G401 (cell line): ENCODE data around the gene PCDHA12. TPM values are rescaled to one million over a fixed set of nuclear protein-coding genes. Genes with fewer than 3 reads are reported as not detected.
"Not testable (repeated sequence)": the region's sequence is repeated elsewhere in the genome, so short reads cannot be mapped to it uniquely, and the experiment has no call there.

ENCODE experiments used
- DNase-seq: peaks from one replicate; pipeline ENCODE4 v3.0.0-alpha.2; 2015; ENCODE audit warnings: low spot score
- in situ Hi-C: cut with HindIII; loops from 2 replicates; pipeline ENCODE4 v1.10.0; 2016; ENCODE audit warnings: low sequenced_read_pairs, mixed read lengths
- total RNA-seq: library from RNA; depleted of rRNA; stranded (reverse); fragments of >200 nt; shearing (Covaris generic); gene quantifications from 2 replicates; pipeline ENCODE4 v1.2.3, GENCODE V29; 2014

The PCDHA12 gene
- total RNA-seq, 1 experiment from 2014 or later, result 8.2 TPM

DNA sequence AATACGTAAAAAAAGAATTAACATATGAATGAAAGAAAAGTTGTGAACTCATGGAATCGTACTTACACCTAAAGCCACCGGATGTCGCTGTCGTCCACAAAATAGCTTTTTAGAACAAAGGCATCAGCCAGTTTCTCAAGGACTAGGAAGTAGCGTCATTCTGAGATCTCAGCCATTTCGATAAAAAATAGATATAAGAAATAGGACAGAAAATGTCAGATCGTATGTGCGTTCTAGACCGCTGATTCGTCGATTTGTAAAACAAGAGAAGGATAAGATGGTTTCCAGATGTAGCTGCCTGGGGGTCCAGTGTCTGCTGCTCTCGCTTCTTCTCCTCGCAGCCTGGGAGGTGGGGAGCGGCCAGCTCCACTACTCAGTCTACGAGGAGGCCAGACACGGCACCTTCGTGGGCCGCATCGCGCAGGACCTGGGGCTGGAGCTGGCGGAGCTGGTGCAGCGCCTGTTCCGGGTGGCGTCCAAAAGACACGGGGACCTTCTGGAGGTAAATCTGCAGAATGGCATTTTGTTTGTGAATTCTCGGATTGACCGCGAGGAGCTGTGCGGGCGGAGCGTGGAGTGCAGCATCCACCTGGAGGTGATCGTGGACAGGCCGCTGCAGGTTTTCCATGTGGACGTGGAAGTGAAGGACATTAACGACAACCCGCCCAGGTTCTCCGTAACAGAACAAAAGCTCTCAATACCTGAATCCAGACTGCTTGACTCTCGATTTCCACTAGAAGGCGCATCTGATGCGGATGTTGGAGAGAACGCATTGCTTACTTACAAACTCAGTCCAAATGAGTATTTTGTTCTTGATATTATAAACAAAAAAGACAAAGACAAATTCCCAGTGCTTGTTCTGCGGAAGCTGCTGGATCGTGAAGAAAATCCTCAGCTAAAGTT lies 19.1 kb upstream of the PCDHA12 start, which contains the start of gene PCDHA10:
Gene PCDHA10, plus strand, starts transcription at position 126 of the 903 bp plus-strand sequence. Its CDS starts 152 bp downstream, at position 278.
- peak; percentile 25 for DNase-seq
- in situ Hi-C loops, result no loop called here

DNA sequence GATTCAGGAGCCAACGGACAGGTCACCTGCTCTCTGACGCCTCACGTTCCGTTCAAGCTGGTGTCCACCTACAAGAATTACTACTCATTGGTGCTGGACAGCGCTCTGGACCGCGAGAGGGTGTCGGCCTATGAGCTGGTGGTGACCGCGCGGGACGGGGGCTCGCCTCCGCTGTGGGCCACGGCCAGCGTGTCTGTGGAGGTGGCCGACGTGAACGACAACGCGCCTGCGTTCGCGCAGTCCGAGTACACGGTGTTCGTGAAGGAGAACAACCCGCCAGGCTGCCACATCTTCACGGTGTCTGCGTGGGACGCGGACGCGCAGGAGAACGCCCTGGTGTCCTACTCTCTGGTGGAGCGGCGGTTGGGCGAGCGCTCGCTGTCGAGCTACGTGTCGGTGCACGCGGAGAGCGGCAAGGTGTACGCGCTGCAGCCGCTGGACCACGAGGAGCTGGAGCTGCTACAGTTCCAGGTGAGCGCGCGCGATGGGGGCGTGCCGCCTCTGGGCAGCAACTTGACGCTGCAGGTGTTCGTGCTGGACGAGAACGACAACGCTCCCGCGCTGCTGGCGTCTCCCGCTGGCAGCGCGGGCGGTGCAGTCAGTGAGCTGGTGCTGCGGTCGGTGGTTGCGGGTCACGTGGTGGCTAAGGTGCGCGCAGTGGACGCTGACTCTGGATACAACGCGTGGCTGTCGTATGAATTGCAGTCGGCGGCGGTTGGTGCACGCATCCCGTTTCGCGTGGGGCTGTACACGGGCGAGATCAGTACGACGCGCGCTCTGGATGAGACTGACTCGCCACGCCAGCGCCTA lies 17.7 kb upstream of the PCDHA12 start:
- DNase-seq, result no peak
- in situ Hi-C loops, result no loop called here

DNA sequence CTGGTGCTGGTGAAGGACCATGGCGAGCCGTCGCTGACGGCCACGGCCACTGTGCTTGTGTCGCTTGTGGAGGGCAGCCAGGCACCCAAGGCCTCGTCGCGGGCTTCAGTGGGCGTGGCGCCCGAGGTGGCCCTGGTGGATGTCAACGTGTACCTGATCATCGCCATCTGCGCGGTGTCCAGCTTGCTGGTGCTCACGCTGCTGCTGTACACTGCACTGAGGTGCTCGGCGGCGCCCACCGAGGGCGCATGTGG lies 17.2 kb upstream of the PCDHA12 start:
- in situ Hi-C loops, result no loop called here
- no peak for DNase-seq

DNA sequence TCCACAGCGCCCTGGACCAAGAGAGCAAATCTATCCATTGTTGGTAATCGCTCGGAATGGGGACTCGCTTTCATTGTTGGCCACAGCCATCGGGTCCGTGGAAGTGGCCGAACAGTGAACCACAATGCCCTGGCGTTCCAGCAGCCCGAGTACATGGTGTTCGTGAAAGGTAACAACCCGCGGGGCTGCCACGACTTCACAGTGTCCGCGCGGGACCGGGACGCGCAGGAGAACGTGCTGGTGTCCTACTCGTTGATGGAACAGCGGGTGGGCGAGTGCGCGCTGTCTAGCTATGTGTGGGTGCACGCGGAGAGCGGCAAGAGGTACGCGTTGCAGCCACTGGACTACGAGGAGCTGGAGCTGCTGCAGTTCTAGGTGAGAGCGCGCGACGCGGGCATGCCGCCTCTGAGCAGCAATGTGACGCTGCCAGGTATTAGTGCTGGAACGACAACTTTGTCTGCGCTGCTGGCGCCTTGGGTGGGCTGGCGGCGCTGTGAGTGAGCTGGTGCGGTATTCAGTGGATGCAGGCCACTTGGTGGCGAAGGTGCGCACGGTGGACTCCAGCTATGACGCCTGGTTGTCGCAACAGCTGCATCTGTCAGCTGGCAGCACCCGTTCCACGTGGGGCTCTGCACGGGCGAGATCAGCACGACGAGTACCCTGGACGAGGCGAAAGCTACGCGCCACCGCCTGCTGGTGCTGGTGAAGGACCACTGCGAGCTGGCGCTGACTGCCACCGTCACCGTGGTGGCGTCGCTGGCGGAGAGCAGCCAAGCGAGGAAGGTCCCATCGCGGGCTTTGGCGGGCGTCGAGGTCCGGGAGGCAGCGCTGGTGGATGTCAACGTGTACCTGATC lies 12.4 kb upstream of the PCDHA12 start:
- in situ Hi-C loops, result no loop called here

DNA sequence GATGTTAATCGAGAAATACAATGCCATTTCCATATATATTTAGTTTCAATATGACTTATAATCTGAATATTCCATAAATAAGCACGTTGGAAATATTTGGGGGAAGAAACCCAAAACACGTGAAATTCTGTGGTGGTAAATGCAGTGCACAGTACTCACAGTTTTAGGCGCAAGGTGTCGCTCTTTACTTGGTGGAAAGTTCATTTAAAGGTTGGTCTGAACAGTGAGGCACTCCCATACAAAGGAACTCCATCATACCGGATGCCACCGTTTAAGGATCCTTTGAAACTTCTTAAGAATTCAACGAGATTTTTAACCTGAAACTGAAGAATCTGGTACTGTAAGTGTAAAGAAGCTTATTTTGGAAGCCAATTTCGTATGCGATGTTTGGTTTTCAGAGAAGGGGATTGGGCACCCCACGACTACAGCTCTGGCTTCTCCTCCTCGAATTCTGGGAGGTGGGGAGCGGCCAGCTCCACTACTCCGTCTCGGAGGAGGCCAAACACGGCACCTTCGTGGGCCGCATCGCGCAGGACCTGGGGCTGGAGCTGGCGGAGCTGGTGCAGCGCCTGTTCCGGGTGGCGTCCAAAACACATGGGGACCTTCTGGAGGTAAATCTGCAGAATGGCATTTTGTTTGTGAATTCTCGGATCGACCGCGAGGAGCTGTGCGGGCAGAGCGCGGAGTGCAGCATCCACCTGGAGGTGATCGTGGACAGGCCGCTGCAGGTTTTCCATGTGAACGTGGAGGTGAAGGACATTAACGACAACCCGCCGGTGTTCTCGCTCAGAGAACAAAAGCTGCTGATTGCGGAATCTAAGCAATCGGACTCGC lies 6.2 kb upstream of the PCDHA12 start, which contains the start of gene PCDHA11:
Gene PCDHA11, plus strand, starts transcription at position 237 of the 834 bp plus-strand sequence. Its CDS starts 147 bp downstream, at position 384.
- in situ Hi-C loops, result no loop called here
- DNase-seq, result peak; percentile 81

More for the DNA sequence above, 12.4 kb upstream of the PCDHA12 start:
- DNase-seq, result no peak

DNA sequence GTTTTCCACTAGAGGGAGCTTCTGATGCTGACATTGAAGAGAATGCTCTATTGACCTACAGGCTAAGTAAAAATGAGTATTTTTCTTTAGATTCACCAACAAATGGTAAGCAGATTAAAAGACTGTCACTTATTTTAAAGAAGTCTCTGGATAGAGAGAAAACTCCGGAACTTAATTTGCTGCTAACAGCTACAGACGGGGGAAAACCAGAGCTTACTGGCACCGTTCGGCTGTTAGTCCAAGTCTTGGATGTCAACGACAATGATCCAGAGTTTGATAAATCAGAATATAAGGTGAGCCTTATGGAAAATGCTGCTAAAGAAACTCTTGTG lies 5.6 kb upstream of the PCDHA12 start:
- in situ Hi-C loops, result no loop called here
- DNase-seq, result no peak

DNA sequence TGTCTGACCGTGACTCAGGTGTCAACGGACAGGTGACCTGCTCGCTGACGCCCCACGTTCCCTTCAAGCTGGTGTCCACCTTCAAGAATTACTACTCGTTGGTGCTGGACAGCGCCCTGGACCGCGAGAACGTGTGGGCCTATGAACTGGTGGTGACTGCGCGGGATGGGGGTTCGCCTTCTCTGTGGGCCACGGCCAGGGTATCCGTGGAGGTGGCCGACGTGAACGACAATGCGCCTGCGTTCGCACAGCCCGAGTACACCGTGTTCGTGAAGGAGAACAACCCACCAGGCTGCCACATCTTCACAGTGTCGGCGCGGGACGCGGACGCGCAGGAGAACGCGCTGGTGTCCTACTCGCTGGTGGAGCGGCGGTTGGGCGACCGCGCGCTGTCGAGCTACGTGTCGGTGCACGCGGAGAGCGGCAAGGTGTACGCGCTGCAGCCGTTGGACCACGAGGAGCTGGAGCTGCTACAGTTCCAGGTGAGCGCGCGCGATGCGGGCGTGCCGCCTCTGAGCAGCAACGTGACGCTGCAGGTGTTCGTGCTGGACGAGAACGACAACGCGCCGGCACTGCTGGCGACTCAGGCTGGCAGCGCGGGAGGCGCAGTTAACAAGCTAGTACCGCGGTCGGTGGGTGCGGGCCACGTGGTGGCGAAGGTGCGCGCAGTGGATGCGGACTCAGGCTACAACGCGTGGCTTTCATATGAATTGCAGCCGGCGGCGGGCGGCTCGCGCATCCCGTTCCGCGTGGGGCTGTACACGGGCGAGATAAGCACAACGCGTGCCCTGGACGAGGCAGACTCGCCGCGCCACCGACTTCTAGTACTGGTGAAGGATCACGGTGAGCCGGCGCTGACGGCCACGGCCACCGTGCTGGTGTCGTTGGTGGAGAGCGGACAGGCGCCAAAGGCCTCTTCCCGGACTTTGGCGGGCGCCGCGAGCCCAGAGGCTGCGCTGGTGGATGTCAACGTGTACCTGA lies 4.6 kb upstream of the PCDHA12 start:
- in situ Hi-C loops, result no loop called here

GRCh38 chr5:140876541-140877261 lies 1.6 kb downstream of the PCDHA12 start:
- DNase-seq, in situ Hi-C loops: not testable (repeated sequence)

More for the DNA sequence above, 4.6 kb upstream of the PCDHA12 start:
- DNase-seq, result no peak

DNA sequence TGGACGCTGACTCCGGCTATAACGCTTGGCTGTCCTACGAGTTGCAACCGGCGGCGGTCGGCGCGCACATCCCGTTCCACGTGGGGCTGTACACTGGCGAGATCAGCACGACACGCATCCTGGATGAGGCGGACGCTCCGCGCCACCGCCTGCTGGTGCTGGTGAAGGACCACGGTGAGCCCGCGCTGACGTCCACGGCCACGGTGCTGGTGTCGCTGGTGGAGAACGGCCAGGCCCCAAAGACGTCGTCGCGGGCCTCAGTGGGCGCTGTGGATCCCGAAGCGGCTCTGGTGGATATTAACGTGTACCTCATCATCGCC lies 2.1 kb downstream of the PCDHA12 start:
- DNase-seq, result no peak
- in situ Hi-C loops, result no loop called here

- in situ Hi-C loops, result no loop called here
- DNase-seq, result peak; percentile 37
Observed at GRCh38 chr5:140881889-140882590, 6.9 kb downstream of the PCDHA12 start, which contains the start of gene PCDHA13. Gene PCDHA13, plus strand, starts transcription at chr5:140882124. Its CDS starts 145 bp downstream, at chr5:140882269.

DNA sequence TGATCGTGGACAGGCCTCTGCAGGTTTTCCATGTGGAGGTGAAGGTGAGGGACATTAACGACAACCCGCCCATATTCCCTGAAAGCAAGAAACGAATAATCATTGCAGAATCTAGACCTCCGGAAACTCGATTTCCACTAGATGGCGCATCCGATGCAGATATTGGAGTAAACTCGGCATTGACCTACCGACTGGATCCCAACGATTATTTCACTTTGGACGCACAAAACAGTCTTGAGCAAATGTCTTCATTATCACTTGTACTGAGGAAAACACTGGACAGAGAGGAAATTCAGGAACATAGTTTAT lies 7.4 kb downstream of the PCDHA12 start:
- in situ Hi-C loops, result no loop called here
- peak; percentile 19 for DNase-seq

DNA sequence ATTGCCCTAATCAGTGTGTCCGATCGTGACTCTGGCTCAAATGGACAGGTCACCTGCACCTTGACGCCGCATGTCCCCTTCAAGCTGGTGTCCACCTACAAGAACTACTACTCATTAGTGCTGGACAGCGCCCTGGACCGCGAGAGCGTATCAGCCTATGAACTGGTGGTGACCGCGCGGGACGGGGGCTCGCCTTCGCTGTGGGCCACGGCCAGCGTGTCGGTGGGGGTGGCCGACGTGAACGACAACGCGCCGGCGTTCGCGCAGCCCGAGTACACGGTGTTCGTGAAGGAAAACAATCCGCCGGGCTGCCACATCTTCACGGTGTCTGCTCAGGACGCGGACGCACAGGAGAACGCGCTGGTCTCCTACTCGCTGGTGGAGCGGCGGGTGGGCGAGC lies 8.3 kb downstream of the PCDHA12 start:
- DNase-seq, result no peak
- in situ Hi-C loops, result no loop called here

DNA sequence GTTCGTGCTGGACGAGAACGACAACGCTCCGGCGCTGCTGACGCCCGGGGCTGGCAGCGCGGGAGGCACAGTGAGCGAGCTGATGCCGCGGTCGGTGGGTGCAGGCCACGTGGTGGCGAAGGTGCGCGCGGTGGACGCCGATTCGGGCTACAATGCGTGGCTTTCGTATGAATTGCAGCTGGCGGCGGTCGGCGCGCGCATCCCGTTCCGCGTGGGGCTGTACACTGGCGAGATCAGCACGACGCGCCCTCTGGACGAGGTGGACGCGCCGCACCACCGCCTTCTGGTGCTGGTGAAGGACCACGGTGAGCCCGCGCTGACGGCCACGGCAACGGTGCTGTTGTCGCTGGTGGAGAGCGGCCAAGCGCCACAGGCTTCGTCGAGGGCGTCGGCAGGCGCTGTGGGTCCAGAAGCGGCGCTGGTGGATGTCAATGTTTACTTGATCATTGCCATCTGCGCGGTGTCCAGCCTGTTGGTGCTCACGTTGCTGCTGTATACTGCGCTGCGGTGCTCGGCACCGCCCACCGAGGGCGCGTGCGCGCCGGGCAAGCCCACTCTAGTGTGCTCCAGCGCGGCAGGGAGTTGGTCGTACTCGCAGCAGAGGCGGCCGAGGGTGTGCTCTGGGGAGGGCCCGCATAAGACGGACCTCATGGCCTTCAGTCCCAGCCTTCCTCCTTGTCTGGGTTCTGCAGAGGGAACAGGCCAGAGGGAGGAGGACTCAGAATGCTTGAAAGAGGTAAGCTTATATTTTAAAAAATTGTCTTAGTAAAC lies 9.0 kb downstream of the PCDHA12 start:
- in situ Hi-C loops, result no loop called here
- no peak for DNase-seq

GRCh38 chr5:140916325-140916724 lies 41.2 kb downstream of the PCDHA12 start:
- in situ Hi-C loops, result no loop called here
- DNase-seq, result no peak

GRCh38 chr5:140923601-140924000 lies 48.5 kb downstream of the PCDHA12 start:
- in situ Hi-C loops, result no loop called here
- DNase-seq, result peak; percentile 26
